Measurements from ENCODE around the gene TBXAS1.

DNA sequence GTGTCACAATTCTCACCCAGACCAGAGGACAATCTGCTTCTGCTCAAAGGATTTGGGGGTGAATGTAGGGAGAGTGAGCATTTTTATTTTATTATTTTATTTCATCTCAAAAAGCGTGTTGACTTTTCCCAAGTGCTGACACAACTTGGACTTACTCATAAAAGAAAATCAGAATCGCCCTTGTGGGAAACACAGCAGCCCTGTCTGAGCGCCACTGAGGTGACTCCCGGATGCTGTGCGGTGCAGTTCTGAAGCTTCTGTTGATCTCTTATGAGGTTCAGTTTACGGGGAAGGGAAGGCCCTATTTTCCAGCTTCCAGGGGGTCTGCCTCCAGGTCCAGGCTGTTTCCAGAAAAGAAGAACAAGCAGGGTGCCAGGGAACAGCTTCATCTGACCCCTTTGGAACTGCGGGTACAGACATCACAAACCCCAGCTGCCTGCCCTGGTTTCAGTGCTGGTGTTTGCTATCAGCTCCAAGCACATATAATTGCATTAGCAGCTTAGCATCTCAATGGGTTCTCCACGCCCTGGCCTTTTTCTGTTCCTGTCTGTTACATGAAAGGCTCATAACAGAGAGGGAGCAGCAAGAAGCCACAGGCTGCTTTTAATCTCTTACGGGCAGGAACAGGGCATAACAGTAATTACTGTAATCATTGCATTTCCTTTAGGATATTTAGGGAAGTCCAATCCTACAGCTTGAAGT lies 181.3 kb downstream of the TBXAS1 start:
- TF ChIP-seq ZNF423 (CRISPR knock-in tag; IDR thresholded peaks at IDR 0.05) (no peak), IRF2 (CRISPR knock-in tag; IDR thresholded peaks at IDR 0.05; ENCODE audit: borderline replicate concordance, low read depth) (no peak), GABPB1 (CRISPR knock-in tag; IDR thresholded peaks at IDR 0.05) (no peak), ZNF138 (CRISPR knock-in tag; conservative IDR thresholded peaks at IDR 0.05) (no peak)

Measured in WTC11 (cell line).